HL-60 (cell line): ENCODE results near the gene SLC8A2.

ENCODE experiments used
- GABPA ChIP-seq: IDR thresholded peaks from 2 replicates; pipeline ENCODE4 v1.6.1; 2012; ENCODE audit warnings: low read depth
- POLR2AphosphoS5 ChIP-seq: IDR thresholded peaks from 2 replicates; pipeline ENCODE4 v1.6.1; 2012; ENCODE audit warnings: low read depth
- TF ChIP-seq, protein P1 (sequence below): IDR thresholded peaks from one replicate; pipeline ENCODE4 v1.5.1; 2011; ENCODE audit warnings: low read length, control low read depth, inconsistent platforms; ENCODE audit not compliant: insufficient read depth
- TF ChIP-seq, protein P2 (sequence below): IDR thresholded peaks from 2 replicates; pipeline ENCODE4 v1.6.1; 2012; ENCODE audit warnings: low read depth; ENCODE audit not compliant: insufficient replicate concordance

DNA sequence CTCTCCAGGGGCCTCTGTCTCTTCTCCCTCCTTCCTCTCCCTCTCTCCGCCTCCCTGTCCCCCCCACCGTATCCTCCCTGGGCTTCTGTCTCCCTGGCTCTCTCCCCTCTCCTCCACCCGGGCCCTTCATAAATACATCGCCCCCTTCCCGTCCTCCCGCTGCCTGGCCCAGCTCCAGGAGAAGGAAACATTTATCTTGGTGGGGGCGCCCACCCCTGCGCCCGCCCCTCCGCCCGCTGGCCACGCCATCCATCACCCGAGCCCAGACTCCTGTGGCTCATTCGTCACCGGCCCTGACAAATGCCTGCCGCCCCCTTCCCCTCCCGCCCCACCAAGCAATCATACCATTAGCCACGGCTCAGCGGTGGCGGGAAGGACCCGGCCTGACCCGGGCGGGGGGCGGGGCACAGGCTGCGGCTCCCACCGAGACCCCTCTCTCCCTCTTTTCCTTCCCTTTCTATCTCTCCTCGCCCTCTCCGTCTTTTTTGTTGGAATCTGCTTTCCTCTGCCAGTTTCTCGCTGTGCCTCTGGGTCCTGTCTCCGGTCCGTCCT, 49.8 kb downstream of the SLC8A2 start:
- TF ChIP-seq, protein P1, sequence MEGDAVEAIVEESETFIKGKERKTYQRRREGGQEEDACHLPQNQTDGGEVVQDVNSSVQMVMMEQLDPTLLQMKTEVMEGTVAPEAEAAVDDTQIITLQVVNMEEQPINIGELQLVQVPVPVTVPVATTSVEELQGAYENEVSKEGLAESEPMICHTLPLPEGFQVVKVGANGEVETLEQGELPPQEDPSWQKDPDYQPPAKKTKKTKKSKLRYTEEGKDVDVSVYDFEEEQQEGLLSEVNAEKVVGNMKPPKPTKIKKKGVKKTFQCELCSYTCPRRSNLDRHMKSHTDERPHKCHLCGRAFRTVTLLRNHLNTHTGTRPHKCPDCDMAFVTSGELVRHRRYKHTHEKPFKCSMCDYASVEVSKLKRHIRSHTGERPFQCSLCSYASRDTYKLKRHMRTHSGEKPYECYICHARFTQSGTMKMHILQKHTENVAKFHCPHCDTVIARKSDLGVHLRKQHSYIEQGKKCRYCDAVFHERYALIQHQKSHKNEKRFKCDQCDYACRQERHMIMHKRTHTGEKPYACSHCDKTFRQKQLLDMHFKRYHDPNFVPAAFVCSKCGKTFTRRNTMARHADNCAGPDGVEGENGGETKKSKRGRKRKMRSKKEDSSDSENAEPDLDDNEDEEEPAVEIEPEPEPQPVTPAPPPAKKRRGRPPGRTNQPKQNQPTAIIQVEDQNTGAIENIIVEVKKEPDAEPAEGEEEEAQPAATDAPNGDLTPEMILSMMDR, result no peak
- TF ChIP-seq GABPA (no peak), POLR2AphosphoS5 (no peak)
- TF ChIP-seq, protein P2, sequence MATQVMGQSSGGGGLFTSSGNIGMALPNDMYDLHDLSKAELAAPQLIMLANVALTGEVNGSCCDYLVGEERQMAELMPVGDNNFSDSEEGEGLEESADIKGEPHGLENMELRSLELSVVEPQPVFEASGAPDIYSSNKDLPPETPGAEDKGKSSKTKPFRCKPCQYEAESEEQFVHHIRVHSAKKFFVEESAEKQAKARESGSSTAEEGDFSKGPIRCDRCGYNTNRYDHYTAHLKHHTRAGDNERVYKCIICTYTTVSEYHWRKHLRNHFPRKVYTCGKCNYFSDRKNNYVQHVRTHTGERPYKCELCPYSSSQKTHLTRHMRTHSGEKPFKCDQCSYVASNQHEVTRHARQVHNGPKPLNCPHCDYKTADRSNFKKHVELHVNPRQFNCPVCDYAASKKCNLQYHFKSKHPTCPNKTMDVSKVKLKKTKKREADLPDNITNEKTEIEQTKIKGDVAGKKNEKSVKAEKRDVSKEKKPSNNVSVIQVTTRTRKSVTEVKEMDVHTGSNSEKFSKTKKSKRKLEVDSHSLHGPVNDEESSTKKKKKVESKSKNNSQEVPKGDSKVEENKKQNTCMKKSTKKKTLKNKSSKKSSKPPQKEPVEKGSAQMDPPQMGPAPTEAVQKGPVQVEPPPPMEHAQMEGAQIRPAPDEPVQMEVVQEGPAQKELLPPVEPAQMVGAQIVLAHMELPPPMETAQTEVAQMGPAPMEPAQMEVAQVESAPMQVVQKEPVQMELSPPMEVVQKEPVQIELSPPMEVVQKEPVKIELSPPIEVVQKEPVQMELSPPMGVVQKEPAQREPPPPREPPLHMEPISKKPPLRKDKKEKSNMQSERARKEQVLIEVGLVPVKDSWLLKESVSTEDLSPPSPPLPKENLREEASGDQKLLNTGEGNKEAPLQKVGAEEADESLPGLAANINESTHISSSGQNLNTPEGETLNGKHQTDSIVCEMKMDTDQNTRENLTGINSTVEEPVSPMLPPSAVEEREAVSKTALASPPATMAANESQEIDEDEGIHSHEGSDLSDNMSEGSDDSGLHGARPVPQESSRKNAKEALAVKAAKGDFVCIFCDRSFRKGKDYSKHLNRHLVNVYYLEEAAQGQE, result no peak
